ENCODE results near the gene SEMA7A. TPM values are rescaled to one million over a fixed set of nuclear protein-coding genes. Genes with fewer than 3 reads are reported as not detected.

Gene SEMA7A
- total and polyA plus RNA-seq, 2 of the 4 experiments (the other 2 are of a cell fraction), result 30.5 to 87.3 TPM

DNA sequence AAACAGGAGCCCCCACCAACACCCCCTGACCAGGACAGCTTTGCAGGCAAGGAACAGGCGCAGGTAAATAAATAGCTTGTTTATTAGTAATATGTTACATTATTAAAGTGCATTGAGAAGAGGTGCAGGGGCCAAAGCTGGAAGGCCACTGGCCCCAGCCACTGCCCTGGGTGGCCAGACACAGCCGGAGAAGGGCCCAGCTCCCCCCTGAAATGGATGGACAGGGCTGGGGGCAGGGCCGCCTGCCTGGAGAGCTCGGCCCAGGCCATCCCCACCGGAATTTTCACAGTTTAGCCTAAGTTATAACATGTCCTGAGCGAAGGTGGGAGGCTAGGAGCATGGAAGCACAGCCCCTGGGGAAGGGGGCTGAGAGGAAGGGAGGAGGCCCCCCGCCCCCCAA lies 24.5 kb downstream of the SEMA7A start:
- in situ Hi-C loops (cut with MboI; ENCODE audit: low sequenced_read_pairs) (no loop called here), dilution Hi-C loops (cut with HindIII; ENCODE audit: low sequenced_read_pairs, unreplicated experiment) (no loop called here), intact Hi-C loops (cut with micrococcal nuclease) (no loop called here)
- POLR2A ChIA-PET (ENCODE audit: unreplicated experiment), result no interaction called here
- Histone ChIP-seq H3K27me3 (ENCODE audit: control insufficient read depth, insufficient read depth, low read length) (no peaks in the 10 kb centered on the region), H4K20me1 (ENCODE audit: insufficient read depth, low read length) (no peaks in the 10 kb centered on the region), H3K36me3 (ENCODE audit: control insufficient read depth, insufficient read depth, low read length) (peaks cover 6% of the 10 kb centered on the region; the same call in 1 of the 2 replicates), H4K91ac (ENCODE audit: insufficient read depth, low read depth, low read length) (no peak overlapping the region), H3K18ac (ENCODE audit: low read depth, low read length) (no peak overlapping the region), H2AFZ (replicated peaks; ENCODE audit: low read length, poor library complexity) (no peak overlapping the region), H3K79me1 (ENCODE audit: low read depth in 1 of 2, low read length in 2 of 2) (peaks cover 0 to 35% of the 10 kb centered on the region in 2 experiments; a peak in 2 of 4 replicates), H3K9me1 (ENCODE audit: insufficient read depth, low read length) (peaks cover 34% of the 10 kb centered on the region), H3K23ac (ENCODE audit: low read depth, low read length) (no peak overlapping the region), H3K27ac (ENCODE audit: insufficient read depth, low read length) (no peak overlapping the region), H3K4me2 (ENCODE audit: low read depth, low read length) (no peak overlapping the region), H3K4ac (ENCODE audit: low read depth, low read length) (no peak overlapping the region), H3K4me3 (ENCODE audit: insufficient read depth, low read depth, low read length) (no peak overlapping the region), H3K14ac (replicated peaks; ENCODE audit: low read depth, low read length) (no peak overlapping the region), H2BK120ac (ENCODE audit: low read depth, low read length) (no peak overlapping the region), H3K56ac (ENCODE audit: extremely low read depth, insufficient read depth, low read length) (no peak overlapping the region), H3K4me1 (ENCODE audit: control insufficient read depth, insufficient read depth, low read length) (peaks cover 17% of the 10 kb centered on the region), H2AK5ac (ENCODE audit: low read depth, low read length) (no peak overlapping the region), H4K8ac (ENCODE audit: low read depth in 2 of 2, low read length in 2 of 2) (no peak overlapping the region), H2BK20ac (ENCODE audit: low read depth, low read length) (no peak overlapping the region), H4K5ac (ENCODE audit: low read depth, low read length) (no peak overlapping the region), H2BK5ac (ENCODE audit: low read depth, low read length, poor library complexity, severe bottlenecking) (peak overlapping the region; percentile 87), H2AK9ac (replicated peaks; ENCODE audit: low read depth, low read length, poor library complexity) (peak overlapping the region; percentile 57), H3K9me3 (ENCODE audit: control insufficient read depth, insufficient read depth, low read length) (no peaks in the 10 kb centered on the region), H2BK15ac (ENCODE audit: low read depth, low read length) (no peak overlapping the region), H3K9ac (ENCODE audit: low read depth, low read length) (no peak overlapping the region)
- no peak for ATAC-seq (ENCODE audit: low read depth)
- no peak for TF ChIP-seq SMC3 (IDR thresholded peaks at IDR 0.05; ENCODE audit: low read depth, low read length)
- TF ChIP-seq, protein P1, sequence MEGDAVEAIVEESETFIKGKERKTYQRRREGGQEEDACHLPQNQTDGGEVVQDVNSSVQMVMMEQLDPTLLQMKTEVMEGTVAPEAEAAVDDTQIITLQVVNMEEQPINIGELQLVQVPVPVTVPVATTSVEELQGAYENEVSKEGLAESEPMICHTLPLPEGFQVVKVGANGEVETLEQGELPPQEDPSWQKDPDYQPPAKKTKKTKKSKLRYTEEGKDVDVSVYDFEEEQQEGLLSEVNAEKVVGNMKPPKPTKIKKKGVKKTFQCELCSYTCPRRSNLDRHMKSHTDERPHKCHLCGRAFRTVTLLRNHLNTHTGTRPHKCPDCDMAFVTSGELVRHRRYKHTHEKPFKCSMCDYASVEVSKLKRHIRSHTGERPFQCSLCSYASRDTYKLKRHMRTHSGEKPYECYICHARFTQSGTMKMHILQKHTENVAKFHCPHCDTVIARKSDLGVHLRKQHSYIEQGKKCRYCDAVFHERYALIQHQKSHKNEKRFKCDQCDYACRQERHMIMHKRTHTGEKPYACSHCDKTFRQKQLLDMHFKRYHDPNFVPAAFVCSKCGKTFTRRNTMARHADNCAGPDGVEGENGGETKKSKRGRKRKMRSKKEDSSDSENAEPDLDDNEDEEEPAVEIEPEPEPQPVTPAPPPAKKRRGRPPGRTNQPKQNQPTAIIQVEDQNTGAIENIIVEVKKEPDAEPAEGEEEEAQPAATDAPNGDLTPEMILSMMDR (conservative IDR thresholded peaks at IDR 0.05; ENCODE audit: low read depth, low read length), result no peak
- no peak for TF ChIP-seq BHLHE40 (IDR thresholded peaks at IDR 0.05; ENCODE audit: low read depth, low read length)
- TF ChIP-seq, protein P2, sequence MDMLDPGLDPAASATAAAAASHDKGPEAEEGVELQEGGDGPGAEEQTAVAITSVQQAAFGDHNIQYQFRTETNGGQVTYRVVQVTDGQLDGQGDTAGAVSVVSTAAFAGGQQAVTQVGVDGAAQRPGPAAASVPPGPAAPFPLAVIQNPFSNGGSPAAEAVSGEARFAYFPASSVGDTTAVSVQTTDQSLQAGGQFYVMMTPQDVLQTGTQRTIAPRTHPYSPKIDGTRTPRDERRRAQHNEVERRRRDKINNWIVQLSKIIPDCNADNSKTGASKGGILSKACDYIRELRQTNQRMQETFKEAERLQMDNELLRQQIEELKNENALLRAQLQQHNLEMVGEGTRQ (IDR thresholded peaks at IDR 0.05; ENCODE audit: low read depth, low read length), result no peak
- TF ChIP-seq RAD21 (IDR thresholded peaks at IDR 0.05; ENCODE audit: low read length), result no peak
- TF ChIP-seq MAZ (IDR thresholded peaks at IDR 0.05; ENCODE audit: borderline replicate concordance, low read depth, low read length), result no peak
- TF ChIP-seq, protein P3, sequence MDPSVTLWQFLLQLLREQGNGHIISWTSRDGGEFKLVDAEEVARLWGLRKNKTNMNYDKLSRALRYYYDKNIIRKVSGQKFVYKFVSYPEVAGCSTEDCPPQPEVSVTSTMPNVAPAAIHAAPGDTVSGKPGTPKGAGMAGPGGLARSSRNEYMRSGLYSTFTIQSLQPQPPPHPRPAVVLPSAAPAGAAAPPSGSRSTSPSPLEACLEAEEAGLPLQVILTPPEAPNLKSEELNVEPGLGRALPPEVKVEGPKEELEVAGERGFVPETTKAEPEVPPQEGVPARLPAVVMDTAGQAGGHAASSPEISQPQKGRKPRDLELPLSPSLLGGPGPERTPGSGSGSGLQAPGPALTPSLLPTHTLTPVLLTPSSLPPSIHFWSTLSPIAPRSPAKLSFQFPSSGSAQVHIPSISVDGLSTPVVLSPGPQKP (IDR thresholded peaks at IDR 0.05; ENCODE audit: borderline replicate concordance, low read depth, low read length), result no peak
- no peak for TF ChIP-seq MXI1 (IDR thresholded peaks at IDR 0.05; ENCODE audit: borderline replicate concordance, low read depth, low read length)
- no peak for TF ChIP-seq NFE2L2 (IDR thresholded peaks at IDR 0.05; ENCODE audit: low read depth, low read length)
- no peak for TF ChIP-seq RFX5 (IDR thresholded peaks at IDR 0.05; ENCODE audit: low read depth, low read length)
- no peak for TF ChIP-seq FOS (IDR thresholded peaks at IDR 0.05; ENCODE audit: low read depth, low read length)
- no peak for TF ChIP-seq MAFK (IDR thresholded peaks at IDR 0.05; ENCODE audit: low read depth, low read length)
- no peak for TF ChIP-seq CHD1 (IDR thresholded peaks at IDR 0.05; ENCODE audit: low read depth, low read length)
- CTCF ChIA-PET, result no interaction called here
- DNase-seq, result no peak
- BruUV-seq (replicated peaks), result no TSS peak
- no CpG with 5 or more reads among the region's 7 CpGs for WGBS, 2 experiments (ENCODE audit: extremely low coverage in 2 of 2, insufficient read length in 1 of 2)
